ENCODE data around the gene ZNF385D.
"Not testable (repeated sequence)": the region's sequence is repeated elsewhere in the genome, so short reads cannot be mapped to it uniquely, and the experiment has no call there.

The ZNF385D gene

GRCh38 chr3:21505711-21506460, 245.1 kb downstream of the ZNF385D start:
- DNase-seq = no peak

- no peak for DNase-seq
Observed at GRCh38 chr3:21502656-21503055, 248.4 kb downstream of the ZNF385D start.

- no peak for DNase-seq
Observed at GRCh38 chr3:21500834-21501233, 250.2 kb downstream of the ZNF385D start.

- not testable (repeated sequence) for DNase-seq
Observed at GRCh38 chr3:21490671-21491070, 260.3 kb downstream of the ZNF385D start.

GRCh38 chr3:21487520-21487919, 263.5 kb downstream of the ZNF385D start:
- DNase-seq = no peak

- DNase-seq = not testable (repeated sequence)
Observed at GRCh38 chr3:21486024-21486935, 264.7 kb downstream of the ZNF385D start.

GRCh38 chr3:21484828-21485144, 266.2 kb downstream of the ZNF385D start:
- DNase-seq = no peak

GRCh38 chr3:21484057-21484827, 266.8 kb downstream of the ZNF385D start:
- DNase-seq = peak; percentile 43

GRCh38 chr3:21481991-21482390, 269.0 kb downstream of the ZNF385D start:
- no peak for DNase-seq

GRCh38 chr3:21477541-21478288, 273.3 kb downstream of the ZNF385D start:
- no peak for DNase-seq

- no peak for DNase-seq
Observed at GRCh38 chr3:21466476-21466875, 284.5 kb downstream of the ZNF385D start.

- DNase-seq = no peak
Observed at GRCh38 chr3:21464746-21465145, 286.3 kb downstream of the ZNF385D start.

- no peak for DNase-seq
Observed at GRCh38 chr3:21463319-21463718, 287.7 kb downstream of the ZNF385D start.

- no peak for DNase-seq
Observed at GRCh38 chr3:21462141-21462540, 288.9 kb downstream of the ZNF385D start.

- no peak for DNase-seq
Observed at GRCh38 chr3:21457084-21457483, 293.9 kb downstream of the ZNF385D start.

- DNase-seq = no peak
Observed at GRCh38 chr3:21449738-21450137, 301.3 kb downstream of the ZNF385D start.

- DNase-seq = no peak
Observed at GRCh38 chr3:21447476-21448151, 303.4 kb downstream of the ZNF385D start.

- no peak for DNase-seq
Observed at GRCh38 chr3:21446945-21447475, 304.0 kb downstream of the ZNF385D start.

GRCh38 chr3:21446027-21446426, 305.0 kb downstream of the ZNF385D start:
- no peak for DNase-seq

GRCh38 chr3:21441821-21442220, 309.2 kb downstream of the ZNF385D start:
- DNase-seq = no peak

- no peak for DNase-seq
Observed at GRCh38 chr3:21436835-21437234, 314.2 kb downstream of the ZNF385D start.

- DNase-seq = no peak
Observed at GRCh38 chr3:21435871-21436270, 315.1 kb downstream of the ZNF385D start.
